GM19043 (cell line): ENCODE results near the gene UBA52.
"Not testable (repeated sequence)": the region's sequence is repeated elsewhere in the genome, so short reads cannot be mapped to it uniquely, and the experiment has no call there.

Experiments
- ATAC-seq: cut with Tn5 transposase; IDR thresholded peaks from one replicate; pipeline ENCODE4 v1.9.1; 2021; ENCODE audit warnings: low read depth; ENCODE audit not compliant: unreplicated experiment

Gene UBA52

DNA sequence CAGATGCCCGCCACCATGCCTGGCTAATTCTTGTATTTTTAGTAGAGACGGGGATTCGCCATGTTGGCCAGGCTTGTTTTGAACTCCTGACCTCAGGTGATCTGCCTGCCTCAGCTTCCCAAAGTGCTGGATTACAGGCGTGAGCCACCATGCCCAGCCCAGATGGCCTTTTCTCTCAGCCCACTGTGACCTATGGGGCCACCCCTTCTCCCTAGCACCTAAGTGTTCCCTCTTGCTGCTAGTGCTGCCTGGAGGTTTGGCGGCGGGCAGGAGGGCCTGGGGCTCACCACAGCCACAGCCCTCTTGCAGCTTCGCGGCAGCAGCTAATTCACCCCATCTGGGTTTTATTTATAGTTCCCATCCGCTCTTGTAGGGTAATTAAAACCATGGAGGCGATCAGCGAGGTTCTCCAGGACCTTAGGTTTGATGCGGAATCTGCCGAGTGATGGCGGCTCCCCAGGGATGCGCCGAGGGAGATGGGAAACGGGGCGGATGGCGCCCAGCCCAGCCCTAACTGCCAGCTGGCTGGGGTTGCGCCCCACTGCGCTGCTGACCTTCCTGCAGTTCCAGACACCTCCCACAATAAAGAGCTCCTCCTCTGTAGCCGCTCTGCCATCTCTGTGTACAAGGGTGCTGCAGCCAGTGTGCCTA is 20.2 kb downstream of the UBA52 start:
- no peak for ATAC-seq

DNA sequence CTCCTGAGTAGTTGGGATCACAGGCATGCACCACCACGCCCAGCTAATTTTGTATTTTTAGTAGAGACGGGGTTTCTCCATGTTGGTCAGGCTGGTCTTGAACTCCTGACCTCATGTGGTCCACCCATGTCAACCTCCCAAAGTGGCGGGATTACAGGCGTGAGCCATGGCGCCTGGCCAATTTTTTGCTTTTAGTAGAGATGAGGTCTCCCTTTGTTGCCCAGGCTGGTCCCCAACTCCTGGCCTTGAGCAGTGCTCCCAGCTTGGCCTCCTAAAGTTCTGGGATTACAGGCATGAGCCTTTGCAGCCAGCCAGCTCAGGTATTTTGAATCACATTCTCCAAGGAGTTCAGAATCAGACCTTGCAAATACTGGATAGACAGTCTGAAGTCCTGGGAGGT is 21.1 kb downstream of the UBA52 start:
- not testable (repeated sequence) for ATAC-seq

DNA sequence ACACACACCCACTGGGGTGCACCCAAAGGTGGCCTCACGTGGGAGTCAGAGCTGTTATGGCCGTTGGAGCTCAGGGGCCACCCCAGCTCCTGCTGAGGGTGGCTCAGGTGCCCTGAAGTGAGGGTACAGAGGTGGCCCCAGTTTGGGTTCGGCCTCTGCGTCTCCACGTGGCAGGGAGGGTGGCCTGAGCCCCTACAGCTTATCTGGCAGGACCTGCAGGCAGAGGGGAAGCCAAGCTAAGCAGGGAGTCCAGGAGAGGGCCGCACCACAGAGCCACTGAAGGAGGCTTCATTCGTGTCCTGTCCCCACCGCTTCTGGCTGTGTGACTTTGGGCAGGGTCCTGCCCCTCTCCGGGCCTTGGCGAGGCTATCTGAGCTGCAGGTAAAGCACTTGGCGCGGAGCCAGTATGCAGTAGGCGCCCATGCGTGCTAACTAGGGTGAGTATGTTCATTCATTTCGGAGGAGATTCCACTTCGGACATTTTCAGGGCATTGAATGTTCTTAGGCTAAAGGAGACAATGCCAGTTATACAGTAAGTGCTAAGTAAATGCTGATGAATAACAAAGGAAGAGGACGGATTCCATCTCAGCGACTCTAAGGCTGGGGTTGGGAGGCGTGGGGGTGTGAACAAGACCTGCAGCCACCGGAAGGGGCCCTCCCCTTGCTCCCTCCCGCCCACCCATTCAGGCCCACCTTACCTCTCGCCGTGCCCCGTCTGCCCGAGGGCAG is 21.9 kb downstream of the UBA52 start:
- ATAC-seq, result no peak

DNA sequence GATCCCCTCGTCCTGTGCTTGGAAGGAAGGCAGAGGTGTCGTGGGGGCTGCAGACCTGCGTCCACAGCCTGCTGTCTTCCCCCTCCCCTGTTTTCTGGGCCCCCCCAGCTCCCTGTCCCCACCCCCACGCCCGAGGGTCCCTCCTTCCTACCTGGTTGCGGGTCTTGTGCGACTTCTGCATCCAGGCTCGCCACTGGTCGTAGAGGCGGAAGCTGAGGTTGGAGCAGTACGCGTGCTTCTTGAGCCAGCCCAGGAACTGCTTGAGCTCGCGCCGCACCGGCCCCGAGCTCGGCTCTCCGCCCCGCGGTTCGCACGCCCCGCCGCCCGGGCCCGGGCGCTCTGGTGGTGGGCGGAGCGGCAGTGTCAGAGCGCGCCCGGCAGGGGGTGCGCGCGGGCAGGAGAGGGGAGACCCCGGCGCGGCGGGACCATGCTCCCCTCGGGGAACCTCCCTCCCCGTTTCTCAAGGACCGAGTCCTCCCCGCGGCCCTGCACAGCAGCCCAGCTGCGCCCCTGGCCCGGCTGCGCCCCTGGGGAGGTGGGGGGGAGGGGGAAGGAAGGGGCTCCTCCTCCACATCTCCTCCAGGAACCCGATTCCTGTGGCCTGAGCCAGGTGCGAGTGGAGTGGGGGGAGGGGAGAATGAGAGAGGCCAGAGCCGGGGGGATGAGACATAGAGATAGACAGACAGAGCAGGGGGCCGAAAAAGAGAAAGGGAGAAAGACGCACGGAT is 22.6 kb downstream of the UBA52 start:
- peak; percentile 66 for ATAC-seq

DNA sequence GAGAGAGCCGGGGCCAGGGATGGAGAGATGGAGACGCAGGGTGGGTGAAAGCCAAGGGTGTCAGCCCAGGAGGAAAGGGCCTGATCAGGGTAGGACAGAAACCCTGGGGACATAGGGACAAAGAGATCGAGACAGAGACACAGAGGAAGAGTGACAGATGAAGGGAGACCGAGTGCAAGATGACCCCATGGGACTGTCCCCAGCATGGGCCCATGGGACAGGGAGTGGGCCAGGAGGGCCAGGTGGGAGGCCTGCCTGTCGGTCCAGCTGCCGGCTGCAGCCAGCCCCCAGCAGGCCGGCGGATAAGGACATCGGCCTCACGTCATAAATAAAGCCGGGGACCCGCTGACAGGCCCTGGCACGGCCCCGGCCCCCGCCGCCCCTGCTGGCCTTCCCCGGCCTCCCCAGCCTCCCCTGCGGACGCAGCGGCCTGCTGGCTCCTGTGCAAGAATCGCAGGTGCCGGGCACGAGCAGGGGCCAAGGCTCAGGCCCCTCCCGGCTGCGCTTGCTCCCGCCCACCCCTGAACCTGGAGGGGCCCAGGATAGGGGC is 23.2 kb downstream of the UBA52 start:
- ATAC-seq, result no peak

DNA sequence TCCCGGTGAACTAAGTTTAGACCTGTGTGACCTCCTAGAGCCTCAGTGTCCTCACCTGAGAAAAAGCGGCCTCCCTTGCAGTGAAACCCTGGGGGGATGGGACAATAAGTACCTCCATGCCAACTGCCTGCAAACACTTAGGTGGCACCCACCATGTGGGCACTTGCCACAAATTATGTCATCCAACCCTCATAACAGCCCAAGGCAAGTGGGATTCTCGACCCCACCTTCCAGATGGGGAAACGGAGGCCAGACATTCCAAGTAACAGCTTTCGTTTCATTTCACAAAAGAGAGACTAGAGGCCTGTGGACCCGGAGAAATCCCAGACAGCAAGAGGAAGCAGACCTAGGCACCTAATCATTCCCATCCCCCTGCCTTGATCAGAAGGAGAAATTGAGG is 23.8 kb downstream of the UBA52 start:
- ATAC-seq, result no peak

DNA sequence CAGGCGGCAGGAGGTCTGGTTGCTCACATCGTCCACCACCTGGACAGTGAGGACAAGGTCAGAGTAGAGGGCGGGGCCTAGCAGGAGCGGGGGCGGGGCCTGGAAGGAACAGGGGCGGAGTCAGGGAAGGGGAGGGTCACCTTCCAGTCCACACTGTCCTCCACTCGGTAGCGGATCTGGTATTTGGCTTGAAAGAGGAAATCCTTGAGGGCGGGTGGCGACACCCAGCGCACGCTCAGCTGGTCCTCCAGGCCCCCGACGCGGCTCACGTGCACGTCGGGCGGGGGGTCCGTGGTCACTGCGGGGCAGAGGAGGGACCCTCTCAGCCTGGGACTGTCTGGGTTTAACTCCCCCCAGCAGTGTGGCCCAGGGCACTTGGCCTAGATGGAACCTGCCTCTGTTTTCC is 25.1 kb downstream of the UBA52 start:
- ATAC-seq, result no peak

DNA sequence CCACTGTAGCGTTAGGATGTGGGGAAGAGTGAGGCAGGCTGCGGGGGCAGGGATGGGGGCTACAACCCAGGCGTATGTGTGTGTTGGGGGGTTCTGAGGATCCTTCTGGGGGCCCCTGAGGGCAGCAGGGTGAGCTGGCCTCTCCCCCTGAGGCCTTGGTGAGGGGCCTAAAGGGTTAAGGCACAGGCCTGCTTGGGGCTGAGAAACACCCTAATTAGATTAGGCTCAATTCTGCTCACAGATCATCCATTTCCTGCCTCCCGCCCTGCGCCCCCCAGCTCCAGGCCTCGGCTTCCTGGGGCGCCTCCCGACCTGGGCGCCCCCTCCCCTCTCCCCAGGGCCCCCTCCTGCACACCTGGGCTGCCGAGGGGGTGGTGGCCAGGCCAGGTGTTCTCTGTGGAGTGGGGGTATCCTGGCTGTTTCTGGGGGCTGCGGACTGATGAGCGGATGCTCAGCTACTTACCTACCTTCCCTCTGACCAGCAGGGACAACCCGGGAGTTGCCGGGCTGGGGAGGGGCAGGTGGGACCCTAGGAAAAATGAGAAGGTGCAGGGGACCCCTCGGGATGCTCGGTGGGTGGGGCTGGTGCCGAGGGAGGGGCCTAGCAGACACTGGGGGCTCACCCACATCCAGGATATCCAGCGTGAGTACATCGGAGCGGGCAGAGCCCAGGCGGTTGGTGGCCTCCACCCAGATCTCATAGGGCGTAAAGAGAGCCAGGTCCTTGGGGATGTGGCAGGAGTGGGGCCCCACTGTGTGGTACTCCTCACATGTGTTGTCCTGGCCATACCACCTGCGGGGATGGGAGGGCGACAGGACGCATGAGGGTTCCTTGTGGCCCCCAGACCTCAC is 26.4 kb downstream of the UBA52 start:
- no peak for ATAC-seq

DNA sequence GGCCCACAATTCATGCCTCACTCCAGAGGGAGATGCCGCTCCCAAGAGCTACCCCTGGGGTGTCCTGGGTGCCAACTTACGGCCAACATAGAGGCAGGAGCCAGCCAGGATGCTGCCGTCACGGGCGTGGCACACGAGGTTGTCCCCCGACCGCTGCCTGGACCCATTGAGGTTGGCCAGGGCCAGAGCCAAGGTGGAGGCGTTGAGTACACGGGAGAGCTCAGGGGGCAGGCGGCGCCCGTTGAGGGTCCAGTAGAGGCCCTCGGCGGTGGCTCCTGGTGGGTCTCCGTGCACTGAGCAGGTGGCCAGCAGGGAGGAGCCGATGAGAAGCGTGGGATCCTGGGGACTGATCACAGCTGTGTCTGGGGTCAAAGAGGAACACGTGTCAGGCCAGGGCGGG is 27.8 kb downstream of the UBA52 start:
- ATAC-seq, result no peak

DNA sequence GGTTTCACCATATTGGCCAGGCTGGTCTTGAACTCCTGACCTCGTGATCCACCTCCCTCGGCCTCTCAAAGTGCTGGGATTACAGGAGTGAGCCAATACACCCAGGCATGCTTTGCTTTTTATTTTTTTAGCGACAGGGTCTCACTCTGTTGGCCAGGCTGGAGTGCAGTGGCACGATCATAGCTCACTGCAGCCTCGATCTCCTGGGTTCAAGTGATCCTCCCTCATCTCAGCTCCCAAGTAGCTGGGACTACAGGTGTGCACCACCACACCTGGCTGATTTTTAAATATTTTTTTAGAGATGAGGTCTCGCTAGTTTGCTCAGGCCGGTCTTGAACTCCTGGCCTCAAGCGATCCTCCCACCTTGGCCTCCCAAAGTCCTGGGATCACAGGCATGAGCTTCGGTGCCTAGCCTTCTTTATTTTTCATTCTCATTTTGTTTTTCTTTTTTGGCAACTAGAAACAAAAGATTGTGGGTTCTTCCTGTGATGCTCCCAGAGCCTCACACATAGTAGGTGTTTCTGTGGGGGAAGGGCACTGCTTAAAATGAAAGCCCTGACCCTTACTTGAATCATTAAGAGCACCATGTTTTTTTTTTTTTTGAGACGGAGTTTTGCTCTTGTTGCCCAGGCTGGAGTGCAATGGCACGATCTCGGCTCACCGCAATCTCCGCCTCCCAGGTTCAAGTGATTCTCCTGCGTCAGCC is 29.2 kb downstream of the UBA52 start:
- ATAC-seq, result not testable (repeated sequence)

DNA sequence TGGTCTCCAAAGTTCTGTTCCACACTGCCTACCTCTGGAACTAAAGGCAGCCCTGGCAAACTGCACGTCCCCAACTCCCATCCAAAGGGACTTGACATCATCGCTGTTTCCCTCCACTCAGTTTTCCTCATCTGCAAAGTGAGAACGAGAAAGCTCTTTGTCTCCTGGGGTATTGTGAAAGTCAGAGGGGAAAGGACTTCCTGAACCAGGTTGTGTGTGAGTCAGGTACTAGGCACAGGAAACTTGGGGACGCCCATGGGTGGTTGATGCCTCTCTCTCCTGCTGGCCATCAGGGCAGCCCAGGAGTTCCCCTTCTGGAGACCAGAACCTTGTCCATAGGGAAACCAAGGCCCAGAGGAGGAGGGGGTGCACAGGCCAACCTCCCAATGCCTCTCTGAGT is 30.2 kb downstream of the UBA52 start:
- ATAC-seq, result no peak

DNA sequence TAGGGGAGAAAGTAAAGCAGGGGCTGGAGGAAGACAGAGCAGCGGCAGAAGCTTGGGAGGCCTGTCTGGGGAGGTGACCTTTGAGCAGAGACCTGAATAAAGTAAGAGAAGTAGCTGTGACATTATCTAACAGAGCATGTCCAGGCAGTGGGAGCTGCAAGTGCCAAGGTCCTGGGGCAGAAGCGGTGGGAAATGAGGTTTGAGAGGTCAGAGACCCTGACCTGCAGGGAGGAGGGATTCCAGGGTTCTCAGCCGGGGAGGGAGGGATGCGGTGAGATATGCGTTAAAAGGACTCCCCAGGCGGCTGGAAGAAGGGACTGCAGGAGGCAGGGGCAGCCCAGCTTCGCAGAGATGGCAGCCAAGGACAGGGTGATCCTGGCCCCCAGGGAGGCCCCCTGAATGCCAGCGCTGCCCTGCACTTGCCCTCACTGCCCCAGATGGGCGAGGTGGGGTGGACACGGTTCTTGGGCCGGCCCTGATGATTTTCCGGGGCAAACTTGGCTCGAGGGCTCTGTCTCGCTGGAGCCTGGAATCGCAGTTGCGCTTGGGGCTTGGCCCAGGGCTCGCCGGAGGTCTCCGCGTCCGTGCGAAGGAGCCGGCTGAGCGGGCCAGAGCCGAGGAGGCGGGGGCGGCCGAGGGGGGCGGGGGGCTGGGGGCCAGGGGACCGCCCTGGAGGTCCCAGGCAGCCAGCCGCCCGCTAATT is 31.7 kb downstream of the UBA52 start:
- no peak for ATAC-seq

DNA sequence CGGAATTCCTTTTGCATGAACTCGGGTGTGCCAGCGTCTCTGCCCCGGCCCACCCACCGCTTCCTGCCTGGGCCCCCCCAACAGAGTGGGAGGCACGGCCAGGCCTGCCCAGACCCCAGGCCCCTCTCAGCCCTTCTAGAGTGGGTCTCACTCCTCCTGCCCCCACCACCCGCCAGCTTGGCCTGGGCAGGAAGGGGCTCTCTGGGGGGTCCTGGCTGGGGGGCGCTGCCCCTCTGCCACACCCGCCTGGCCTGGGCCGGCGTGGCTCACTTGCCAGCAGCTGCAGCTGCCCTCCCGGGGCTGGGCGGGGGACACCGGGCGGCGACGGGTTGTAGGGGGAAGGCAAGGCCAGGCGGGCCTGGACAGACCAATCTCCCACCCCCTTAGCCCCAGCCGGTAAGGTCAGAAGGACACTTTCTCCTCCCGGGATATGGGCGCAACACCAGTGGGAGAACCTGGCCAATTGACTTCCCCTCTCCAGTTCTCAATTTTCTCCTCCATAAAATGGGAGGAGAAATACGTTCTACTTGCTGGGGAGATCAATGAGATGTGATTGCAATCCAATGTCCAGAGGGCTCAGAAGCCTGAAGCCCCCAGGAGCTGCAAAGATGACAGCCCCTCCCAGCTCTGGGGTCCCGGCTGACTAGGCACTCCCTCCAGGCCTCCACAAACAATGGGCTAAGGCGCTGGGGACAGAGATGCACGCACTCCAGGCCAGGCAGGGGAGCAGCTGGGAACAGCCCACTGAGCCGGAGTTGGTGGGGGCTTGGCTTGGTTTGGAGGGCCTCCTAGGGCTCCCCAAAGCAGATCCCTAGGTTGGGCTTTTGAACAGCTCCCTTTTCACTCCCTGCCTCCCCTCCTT is 32.5 kb downstream of the UBA52 start:
- no peak for ATAC-seq

DNA sequence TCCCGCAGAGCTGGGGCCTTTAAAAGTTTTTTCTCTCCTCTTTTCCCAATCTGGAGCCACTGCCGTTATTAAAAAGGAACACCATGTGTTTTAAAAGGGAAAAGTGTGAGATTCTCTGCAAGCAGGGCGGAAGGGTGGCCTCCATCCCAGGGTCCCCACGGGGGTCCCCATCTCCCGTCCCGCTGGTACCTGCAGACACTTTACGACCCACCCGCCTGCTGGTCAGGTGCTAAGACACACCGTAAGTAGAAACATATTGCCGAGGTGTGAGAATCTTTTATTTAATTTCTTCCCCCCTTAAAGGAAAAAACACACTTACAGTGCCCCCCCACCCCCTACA is 33.1 kb downstream of the UBA52 start:
- ATAC-seq, result no peak

DNA sequence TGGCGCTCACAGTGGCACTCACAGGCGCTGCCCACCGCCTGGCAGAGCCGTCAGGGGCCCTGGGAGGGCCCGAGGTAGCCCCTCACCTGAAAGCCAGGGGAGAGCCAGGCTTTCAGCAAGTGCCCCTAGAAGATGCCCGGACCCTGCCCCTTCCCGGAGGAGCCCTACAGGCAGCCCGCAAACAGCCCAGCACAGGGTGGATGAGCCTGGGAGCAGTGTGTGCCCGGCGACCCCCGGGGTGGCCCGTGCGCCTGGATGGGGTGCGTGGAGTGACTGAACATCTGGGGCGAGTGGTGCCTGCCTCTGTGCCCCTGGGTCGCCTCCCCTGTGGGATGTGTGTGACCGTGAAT is 33.5 kb downstream of the UBA52 start:
- ATAC-seq, result no peak

DNA sequence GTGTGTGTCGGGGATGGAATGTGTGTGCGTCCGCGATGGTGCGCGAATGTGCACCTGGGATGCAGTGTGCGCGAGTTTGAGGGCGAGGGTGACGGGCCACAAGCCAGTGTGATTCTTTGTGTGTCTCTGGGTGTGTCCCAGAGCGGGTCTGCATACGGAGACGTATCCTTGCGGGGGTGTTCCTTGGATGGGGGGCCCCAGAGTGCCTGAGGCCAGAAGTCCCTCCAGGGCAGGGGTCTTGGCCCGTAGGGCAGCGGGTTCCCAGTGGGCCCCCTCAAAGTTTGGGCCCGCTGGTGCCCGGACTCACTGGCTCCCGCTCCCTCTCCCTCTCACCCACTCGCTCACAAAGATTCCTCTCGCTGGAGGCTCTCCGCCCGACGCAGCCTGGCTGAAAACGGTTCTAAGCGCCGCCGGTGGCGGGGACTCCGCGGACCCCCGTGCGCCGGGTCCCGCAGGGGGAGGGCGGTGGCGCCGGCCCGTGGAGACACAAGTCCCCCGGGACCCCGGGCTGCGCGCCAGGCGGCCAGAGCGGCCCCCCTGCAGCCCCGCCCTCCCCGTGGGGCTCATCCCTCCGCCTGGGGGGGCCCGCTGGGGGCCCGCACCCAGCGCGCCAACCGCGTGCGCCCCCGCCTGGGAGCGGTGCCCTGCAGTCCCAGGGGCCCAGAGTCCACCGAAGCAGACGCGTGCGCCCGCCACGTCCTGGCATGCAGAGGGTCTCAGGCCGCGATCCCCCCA is 34.1 kb downstream of the UBA52 start:
- no peak for ATAC-seq

DNA sequence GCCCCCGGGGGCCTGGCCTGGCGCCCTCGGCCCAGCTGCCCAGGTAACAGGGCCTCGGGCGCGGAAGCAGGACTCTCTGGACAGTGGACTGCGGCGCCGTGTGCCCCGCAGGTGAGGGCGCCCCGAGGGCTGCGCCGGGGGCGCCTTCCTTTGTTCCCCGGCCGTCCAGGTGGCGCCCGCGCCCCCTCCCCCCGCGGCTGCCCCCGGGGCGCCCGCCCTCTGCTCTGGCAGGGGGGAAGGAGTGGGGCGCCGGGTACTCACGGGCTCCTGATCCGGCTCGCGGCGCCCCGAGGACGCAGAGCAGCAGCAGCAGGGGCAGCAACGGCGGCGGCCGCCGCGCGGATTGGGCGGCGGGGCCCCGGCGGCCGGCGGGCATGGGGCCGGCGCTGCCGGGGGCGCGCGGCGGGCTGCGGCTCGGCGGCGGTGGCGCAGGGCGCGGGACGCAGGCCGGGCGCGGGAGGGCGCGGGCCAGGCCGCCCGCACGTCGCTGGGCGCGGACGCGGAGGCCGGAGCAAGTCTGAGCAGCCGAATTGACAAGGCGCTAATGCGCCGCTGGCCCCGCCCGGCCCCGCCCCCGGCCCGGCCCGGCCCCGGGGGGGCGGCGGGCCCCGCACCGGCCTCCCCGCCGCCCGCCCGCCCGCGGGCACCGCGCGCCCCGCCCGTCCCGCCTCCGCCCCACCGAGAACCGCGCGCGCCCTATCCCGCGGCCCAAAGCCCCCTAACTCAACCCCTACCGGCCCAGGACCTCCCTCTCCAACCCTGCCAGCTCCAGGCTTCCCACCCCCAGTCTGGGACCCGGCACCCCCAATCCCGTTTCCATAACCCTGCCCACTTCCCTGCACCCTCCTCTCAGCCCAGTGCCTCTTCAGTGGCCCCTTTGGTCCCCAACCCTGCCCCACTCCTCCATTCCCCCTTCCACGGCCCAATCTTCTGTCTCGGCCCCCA is 34.9 kb downstream of the UBA52 start, which contains the start of gene CRLF1:
Gene CRLF1 (minus strand): TSS at position 519 of the 945 bp plus-strand sequence. CDS start 143 bp downstream, at position 376.
- ATAC-seq, result no peak
